Lung microvascular endothelial cell (primary cell): Measurements from ENCODE around the gene RBM19. TPM values are rescaled to one million over a fixed set of nuclear protein-coding genes. Genes with fewer than 3 reads are reported as not detected.

Source experiments
- DNase-seq, 2 donors: peaks; one replicate each; pipeline versions ENCODE4 v3.0.0 to v3.0.0-alpha.2; 2010; ENCODE audit warnings: low read depth in 2 of 2
- total RNA-seq: library from RNA; depleted of rRNA; stranded (reverse); fragments of >200 nt; gene quantifications from 2 replicates; pipeline ENCODE4 v1.2.1, GENCODE V29; 2014

The RBM19 gene
- total RNA-seq, 1 donor from 2014 or later = 13.5 TPM

GRCh38 chr12:113808095-113808951, 157.8 kb downstream of the RBM19 start:
- no peak for DNase-seq

- DNase-seq = no peak
Observed at GRCh38 chr12:113805673-113806072, 160.5 kb downstream of the RBM19 start.

- no peak for DNase-seq
Observed at GRCh38 chr12:113804961-113805600, 161.0 kb downstream of the RBM19 start.

- DNase-seq = no peak
Observed at GRCh38 chr12:113803759-113804140, 162.4 kb downstream of the RBM19 start.

GRCh38 chr12:113802966-113803758, 163.0 kb downstream of the RBM19 start:
- DNase-seq = no peak

GRCh38 chr12:113802000-113802749, 163.9 kb downstream of the RBM19 start:
- DNase-seq = no peak

GRCh38 chr12:113800201-113800600, 165.9 kb downstream of the RBM19 start:
- no peak for DNase-seq

- no peak for DNase-seq
Observed at GRCh38 chr12:113798552-113798951, 167.6 kb downstream of the RBM19 start.

- no peak for DNase-seq
Observed at GRCh38 chr12:113797535-113797868, 168.6 kb downstream of the RBM19 start.

- no peak for DNase-seq
Observed at GRCh38 chr12:113796852-113797534, 169.1 kb downstream of the RBM19 start.

GRCh38 chr12:113796066-113796827, 169.9 kb downstream of the RBM19 start:
- no peak for DNase-seq

GRCh38 chr12:113795445-113795844, 170.7 kb downstream of the RBM19 start:
- no peak for DNase-seq

GRCh38 chr12:113794774-113795173, 171.4 kb downstream of the RBM19 start:
- DNase-seq = no peak

GRCh38 chr12:113793250-113793649, 172.9 kb downstream of the RBM19 start:
- no peak for DNase-seq

- no peak for DNase-seq
Observed at GRCh38 chr12:113792450-113792849, 173.7 kb downstream of the RBM19 start.

- DNase-seq = no peak
Observed at GRCh38 chr12:113788020-113788856, 177.9 kb downstream of the RBM19 start.

GRCh38 chr12:113786107-113786506, 180.0 kb downstream of the RBM19 start:
- no peak for DNase-seq

- no peak for DNase-seq
Observed at GRCh38 chr12:113783811-113784210, 182.3 kb downstream of the RBM19 start.

GRCh38 chr12:113782873-113783272, 183.3 kb downstream of the RBM19 start:
- DNase-seq = no peak
